ENCODE results near the gene MGAT4B.
"Not testable (repeated sequence)": the region's sequence is repeated elsewhere in the genome, so short reads cannot be mapped to it uniquely, and the experiment has no call there.

The MGAT4B gene

DNA sequence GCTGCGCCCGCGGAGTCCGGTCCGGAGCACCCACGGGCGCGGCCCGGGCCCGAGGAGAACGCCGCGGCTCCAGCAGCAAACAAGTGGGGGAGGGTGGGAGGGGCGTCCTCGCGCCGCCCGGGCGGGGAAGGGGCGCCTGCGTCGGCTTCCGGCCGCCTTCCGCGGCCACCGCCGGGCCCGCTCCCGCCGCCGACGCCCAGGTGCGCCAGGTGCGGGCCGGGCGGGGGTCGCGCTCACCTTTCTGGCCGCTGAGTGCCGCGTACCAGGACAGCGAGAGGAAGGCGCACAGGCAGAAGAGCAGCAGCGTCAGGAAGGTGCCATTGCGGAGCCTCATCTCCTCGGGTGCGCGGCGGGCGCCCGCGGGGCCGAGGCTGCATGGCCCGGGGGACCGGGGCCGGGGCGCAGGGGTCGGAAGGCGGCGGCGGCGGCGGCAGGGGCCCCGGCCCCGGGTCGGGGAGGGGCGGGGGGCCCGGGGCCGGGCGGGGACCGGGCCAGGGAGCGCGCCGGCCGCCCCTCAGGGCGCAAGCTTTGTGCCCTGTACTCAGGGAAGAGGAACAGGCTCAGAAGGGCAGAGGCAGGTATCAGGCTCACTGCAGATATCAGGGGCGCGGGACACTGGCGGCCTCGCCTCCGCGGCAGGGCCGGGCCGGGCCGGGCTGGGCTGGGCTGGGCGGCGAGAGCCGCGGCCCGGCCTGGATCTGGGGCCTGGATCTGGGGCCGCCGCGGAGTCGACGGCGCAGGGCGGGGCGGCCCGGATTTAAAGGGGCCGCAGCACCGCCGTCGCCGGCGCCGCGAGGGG lies at the start of gene MGAT4B:
Gene MGAT4B (minus strand): TSS at position 617 of the 799 bp plus-strand sequence. CDS start 283 bp downstream, at position 334.
- DNase-seq (ENCODE audit: low read depth in 2 of 2): peak in 1 of 2 donors; percentile 52

DNA sequence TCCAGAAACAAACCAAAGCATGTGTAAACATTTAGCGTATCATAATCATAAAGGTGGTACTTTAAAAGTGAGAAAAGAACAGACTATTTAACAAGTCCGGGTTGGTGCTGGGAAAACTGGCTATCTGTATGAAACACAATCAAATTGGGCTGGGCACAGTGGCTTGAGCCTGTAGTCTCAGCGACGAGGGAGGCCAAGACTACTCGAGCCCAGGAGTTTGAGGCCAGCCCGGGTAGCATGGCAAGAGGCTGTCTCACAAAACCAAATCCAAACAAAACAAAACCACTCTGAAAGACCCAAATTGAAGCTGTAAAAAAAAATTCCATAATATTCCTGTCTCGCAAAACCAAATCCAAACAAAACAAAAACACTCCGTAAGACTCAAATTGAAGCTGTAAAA lies 47.7 kb upstream of the MGAT4B start:
- no peak for DNase-seq (ENCODE audit: low read depth in 2 of 2)

DNA sequence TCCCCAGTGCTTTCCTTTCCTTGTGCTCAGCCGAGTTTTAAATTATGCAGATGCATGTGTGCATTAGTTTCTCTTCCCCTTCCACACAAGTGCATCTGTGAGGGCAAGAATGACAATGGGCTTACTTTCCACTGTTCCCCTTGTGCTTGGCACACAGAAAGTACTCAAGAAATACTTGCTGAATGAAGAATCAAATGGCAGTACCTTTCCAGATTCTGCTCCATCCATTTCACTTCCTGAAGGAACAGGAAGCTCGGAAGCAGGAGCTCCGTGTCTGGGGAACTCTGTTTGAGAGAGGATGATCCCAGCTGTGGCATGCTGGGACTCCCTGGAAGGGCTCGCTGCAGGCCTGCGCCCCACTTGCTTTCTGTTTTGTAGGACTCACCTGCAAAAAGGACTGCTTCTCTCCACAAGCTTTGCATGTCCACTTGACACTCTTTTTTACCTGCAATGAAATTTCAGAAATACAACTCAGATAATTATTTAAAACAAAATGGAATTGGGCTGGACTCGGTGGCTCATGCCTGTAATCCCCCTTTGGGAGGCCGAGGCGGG lies 46.4 kb upstream of the MGAT4B start:
- DNase-seq (ENCODE audit: low read depth in 2 of 2): no peak

DNA sequence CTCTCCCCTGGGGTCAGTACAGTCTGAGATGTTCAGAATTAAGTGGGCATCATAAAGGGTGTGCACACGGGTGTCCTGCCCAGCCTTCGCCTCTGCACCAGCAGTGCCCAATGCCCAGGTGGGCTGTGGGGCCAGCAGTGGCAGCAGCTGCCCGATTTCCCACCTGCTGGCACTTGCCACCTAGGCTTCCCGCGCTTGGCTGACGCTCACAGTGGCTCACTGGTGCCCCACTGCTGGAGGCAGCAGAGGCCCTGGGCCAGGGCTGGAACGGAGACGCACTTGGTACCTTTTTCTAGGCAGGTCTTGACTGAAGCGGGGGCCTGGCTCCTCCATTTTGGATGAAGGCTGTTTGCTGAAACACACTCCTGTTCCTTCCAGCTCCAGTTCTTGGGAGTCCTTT lies 35.0 kb upstream of the MGAT4B start:
- no peak for DNase-seq (ENCODE audit: low read depth in 2 of 2)

DNA sequence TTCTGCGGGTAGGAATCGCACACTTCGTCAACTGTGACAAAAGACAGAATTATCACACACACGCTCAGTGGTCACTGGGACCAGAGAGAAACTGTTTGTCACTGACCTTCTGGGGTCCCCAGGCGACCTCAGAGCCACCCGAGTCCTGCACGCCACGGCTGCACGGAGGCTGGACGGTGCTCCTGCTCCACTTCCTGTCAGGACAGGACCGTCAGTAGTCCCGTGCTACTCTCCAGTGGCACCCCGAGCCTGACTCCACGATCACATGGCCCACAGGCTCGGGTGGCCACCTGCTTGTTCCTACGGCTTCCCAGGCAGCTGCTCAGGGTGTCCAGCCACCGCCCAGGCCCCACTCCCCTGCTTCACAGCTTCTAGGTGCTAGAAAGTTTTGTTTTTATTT lies 34.1 kb upstream of the MGAT4B start:
- DNase-seq (ENCODE audit: low read depth in 2 of 2): no peak

DNA sequence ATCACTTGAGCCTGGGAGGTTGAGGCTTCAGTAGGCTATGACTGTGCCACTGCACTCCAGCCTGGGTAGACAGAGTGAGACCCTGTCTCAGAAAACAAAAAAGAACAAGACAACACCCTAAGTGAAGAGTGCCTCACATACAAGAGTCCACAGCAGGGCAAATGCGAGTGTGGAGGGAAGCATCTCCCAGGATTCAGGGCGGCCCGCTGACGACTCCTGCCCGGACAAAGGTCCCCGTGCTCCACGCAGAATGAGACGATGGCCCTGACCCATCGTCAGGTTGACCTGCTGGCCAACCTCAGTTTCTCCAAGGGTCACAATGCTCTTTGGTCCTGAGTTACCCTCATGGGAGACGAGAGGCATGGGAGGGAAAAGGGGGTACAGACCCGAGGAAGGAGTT lies 33.7 kb upstream of the MGAT4B start:
- DNase-seq (ENCODE audit: low read depth in 2 of 2): no peak

DNA sequence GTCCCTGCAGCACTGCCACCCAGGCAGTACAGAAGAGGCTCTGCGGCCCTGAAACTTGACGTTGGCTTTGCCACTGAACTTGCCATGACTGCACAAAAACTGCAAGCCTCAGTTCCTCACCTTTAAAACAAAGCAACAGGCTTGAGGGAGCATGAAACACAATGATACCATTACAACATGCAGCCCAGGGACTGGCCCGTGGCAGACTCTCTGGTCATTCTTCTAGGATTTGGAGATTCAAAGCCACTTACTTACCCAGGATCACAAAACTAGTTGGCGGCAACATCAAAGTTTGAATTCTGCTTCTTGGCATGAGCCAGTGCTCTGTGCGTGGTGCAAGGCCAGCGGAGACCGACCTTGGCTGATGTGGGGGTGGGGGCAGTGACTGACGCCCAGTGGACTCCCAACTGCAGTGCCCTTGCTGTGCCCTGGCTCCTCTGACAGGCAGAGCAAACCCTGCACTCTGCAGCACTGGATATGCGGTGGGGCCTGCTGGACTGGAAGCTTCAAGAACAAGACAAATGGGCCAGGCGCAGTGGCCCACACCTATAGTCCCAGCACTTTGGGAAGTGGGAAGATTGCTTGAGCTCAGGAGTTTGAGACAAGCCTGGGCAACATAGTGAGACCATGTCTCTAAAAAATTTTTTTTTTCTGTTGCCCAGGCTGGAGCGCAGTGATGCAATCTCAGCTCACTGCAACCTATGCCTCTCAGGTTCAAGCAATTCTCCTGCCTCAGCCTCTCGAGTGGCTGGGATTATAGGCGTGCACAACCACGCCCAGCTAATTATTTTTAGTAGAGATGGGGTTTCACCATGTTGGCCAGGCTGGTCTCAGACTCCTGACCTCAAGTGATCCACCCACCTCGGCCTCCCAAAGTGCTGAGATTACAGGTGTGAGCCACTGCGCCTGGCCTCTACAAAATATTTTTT lies 32.9 kb upstream of the MGAT4B start:
- DNase-seq (ENCODE audit: low read depth in 2 of 2): no peak

DNA sequence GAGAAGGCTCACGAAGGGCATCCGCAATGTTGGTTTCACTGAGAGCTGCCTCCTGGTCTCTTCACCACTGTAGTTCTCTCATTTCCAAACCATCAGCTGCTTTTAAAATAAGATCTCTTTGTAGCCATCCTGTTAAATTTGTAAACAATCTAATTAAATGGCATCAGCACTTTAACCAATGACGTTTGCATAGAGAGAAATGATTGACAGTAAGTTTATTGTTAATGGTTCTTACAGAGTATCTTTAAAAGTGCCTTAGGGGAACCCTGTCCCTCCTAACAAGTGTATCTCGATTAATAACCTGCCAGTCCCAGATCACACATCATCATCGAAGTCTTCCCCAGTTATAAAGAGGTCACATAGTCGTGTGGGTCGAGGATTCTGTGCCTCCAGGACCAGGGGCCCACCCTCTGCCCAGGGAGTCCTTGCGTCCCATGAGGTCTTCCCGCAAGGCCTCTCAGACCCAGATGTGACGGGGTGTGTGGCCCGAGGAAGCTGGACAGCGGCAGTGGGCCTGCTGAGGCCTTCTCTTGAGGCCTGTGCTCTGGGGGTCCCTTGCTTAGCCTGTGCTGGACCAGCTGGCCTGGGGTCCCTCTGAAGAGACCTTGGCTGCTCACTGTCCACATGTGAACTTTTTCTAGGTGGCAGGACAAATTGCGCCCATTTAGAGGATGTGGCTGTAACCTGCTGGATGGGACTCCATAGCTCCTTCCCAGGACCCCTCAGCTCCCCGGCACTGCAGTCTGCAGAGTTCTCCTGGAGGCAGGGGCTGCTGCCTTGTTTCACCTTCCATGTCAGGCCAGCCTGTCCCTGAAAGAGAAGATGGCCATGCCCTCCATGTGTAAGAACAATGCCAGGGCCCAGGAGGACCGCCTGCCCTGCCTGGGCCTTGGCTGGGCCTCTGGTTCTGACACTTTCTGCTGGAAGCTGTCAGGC lies 30.7 kb upstream of the MGAT4B start:
- DNase-seq (ENCODE audit: low read depth in 2 of 2): no peak

DNA sequence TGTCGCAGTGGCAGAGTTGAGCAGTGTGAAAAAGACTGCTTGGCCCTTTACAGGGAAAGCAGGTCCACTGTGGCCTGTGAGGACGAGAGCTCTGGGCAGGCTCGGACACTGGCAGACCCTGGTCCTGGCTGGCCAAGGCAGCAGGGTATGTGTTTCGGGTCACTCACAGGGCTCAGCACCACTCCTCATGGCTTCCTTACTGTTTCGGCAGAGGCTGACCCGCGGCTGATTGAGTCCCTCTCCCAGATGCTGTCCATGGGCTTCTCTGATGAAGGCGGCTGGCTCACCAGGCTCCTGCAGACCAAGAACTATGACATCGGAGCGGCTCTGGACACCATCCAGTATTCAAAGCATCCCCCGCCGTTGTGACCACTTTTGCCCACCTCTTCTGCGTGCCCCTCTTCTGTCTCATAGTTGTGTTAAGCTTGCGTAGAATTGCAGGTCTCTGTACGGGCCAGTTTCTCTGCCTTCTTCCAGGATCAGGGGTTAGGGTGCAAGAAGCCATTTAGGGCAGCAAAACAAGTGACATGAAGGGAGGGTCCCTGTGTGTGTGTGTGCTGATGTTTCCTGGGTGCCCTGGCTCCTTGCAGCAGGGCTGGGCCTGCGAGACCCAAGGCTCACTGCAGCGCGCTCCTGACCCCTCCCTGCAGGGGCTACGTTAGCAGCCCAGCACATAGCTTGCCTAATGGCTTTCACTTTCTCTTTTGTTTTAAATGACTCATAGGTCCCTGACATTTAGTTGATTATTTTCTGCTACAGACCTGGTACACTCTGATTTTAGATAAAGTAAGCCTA lies 29.8 kb upstream of the MGAT4B start:
- peak; percentile 23 to 31 for DNase-seq (ENCODE audit: low read depth in 2 of 2)

DNA sequence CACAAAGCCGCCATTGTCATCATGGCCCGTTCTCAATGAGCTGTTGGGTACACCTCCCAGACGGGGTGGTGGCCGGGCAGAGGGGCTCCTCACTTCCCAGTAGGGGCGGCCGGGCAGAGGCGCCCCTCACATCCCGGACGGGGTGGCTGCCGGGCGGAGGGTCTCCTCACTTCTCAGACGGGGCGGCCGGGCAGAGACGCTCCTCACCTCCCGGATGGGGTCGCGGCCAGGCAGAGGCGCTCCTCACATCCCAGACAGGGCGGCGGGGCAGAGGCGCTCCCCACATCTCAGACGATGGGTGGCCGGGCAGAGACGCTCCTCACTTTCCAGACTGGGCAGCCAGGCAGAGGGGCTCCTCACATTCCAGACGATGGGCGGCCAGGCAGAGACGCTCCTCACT lies 28.2 kb upstream of the MGAT4B start:
- DNase-seq (ENCODE audit: low read depth in 2 of 2): not testable (repeated sequence)

DNA sequence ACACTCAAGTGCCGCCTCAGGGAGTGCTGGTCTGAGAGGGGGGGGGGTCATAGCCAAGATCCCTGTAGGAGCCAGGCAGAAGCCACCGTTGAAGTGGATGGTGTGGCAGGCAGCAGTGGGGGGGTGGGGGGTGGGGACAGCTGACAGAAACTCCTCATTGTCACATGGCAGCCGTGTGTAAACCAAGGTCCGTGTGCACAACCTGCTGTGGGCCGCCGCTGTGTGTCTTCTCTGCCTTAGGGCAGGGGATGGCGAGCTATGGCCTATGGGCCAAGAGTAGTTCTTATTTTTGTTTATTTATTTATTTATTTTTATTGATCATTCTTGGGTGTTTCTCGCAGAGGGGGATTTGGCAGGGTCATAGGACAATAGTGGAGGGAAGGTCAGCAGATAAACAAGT lies 27.5 kb upstream of the MGAT4B start:
- DNase-seq (ENCODE audit: low read depth in 2 of 2): no peak

DNA sequence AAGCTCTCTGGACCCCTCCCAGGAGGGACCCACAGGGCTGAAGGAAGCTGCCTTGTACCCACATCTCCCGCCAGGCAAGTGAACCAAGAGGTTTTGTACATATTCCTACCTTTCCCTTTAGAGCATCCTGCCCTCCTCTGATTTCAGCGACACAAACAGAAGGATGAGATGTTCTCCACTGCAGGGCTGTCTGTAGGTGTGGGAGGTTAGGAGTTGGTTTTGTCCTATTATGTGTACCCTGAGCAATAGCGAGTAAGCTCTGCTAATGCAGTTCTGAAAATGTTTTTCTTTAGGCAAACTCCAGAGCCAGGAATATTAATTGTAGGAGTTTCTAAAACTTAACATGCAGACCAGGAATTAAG lies 27.0 kb upstream of the MGAT4B start:
- DNase-seq (ENCODE audit: low read depth in 2 of 2): no peak

DNA sequence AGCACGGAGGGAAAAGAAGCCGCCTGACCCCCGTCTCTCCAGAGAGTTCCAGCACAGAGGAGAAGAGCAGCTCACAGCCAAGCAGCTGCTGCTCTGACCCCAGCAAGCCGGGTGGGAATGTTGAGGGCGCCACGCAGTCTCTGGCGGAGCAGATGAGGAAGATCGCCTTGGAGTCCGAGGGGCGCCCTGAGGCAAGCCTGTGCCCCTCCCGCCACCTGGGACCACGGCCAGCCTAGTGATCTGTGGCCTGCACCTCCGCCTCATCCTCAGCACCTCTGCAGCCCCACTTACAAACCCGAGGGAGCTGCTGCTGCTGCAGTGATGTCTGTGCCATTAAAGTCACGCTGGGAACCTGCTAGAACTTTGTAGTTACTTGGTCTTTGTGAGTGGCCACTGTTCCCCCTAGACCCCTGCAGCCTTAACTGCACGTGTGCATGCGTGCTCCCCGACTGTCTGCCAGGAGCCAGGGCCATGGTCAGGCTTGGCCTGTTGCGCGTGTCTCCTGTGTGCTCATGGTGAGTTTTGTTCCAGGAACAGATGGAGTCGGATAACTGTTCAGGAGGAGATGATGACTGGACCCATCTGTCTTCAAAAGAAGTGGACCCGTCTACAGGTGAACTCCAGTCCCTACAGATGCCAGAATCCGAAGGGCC lies 26.5 kb upstream of the MGAT4B start:
- DNase-seq (ENCODE audit: low read depth in 2 of 2): no peak

DNA sequence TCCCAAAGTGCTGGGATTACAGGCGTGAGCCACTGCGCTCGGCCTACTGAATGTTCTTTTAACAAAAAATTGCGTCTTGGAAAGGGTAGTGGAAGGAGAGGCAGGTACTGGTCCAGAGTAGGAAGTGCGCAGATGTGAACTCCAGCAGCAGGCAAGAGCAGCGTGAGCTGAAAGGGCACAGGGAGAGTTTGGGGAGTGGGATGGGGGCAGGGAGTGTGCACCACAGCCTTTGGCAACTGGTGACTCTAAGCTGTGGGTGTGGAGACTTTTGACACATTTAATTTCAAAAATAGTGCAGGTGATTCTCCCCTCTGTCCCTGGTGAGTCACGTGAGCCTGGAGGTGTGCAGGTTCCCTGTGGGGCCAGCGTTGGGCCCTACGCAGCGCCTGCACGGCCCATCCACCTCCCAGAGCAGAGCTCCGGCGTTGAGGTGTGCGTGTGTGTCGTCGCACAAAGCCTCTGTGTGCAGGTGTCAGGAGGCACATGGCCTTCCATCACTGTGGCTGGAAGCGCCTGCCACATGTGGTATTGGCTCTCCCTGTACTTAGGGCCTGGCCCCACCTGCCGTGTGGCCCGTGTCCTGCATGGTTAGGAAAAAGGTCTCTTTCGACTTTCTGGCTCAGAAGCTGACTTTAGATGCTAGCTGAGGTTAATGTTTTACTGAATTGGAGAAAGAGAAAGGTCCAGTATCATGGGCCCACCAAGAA lies 25.5 kb upstream of the MGAT4B start:
- DNase-seq (ENCODE audit: low read depth in 2 of 2): no peak

DNA sequence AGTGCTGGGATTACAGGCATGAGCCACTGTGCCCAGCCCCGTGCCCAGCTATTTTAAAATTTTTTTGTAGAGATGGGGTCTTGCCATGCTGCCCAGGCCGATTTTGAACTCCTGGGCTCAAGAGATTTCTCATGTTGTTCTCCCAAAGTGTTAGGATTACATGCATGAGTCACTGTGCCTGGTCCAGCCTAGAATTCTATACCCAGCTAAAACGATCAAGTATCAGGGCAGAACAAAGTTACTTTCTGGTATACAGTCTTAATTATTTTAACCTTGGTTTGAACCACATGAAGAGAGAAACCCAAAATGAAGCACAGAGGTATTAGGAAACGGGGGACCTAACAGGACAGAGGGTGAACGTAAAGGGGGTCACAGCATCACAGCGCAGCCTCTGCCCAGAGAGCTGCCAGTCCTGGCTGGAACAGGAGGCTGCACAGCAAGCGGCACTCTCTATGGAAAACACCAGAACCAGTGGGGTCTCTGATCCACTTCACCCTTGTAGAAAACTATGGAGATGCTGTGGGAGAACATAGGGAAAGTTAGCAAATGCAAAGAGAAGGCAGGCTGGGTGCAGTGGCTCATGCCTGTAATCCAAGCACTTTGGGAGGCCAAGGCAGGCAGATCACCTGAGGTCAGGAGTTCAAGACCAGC lies 24.3 kb upstream of the MGAT4B start:
- no peak for DNase-seq (ENCODE audit: low read depth in 2 of 2)

DNA sequence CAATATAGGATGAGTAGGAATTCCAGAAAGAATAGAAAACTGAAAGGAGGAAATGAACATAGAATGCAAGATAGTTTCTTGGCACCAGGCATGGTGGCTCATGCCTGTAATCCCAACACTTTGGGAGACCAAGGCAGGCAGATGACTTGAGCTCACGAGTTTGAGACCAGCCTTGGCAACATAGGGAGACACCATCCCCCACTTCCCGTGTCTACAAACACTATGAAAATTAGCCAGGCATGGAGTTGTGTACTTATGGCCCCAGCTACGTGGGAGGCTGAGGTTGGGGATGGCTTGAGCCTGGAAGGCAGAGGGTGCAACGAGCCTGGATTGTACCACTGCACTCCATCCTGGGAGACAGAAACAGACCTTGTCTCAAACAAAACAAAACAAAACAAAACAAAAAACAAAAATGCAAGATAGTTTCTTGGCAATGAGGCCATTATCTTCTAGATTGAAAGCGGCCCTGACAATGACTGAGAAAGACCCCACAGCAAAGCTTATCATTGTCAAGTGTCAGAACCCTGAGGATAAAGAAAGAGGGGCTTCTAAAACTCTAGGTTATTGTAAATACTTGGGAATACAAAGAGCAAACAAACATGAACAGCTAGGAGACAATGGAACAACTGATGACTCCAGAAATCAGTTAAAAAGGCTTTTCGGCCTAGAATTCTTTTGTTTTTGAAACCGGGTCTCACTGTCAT lies 23.2 kb upstream of the MGAT4B start:
- no peak for DNase-seq (ENCODE audit: low read depth in 2 of 2)

DNA sequence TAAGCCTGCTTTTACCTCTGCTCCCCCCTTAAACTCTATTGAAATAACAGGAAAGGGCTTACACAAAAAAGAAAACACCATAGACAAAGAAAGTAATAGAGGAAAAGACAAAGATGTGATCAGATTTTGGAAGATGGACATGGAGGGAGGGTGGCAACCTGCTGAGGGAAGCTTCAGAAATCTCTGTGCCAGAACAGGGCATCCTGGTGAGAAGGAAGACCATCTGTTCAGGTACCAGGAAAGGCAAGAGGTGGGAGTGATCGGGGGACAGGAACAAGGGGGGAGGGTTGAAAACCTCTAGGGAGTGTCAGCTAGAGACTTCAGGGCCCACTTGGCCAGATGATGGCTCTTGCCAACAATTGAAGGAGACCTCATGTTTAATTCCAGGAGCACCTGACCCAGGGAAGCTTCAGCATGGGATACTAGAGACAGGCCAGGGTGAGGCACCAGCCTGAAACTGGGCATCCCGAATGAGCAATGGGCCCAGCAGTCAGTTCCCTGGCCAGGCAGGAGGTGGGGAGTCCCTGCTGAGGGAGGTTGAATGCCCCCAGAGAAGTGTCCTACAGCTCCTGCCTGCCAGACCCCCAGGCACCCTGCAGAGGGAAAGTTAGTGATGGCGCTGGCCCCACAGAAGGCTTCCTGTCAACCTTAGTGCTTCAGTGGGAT lies 22.2 kb upstream of the MGAT4B start:
- no peak for DNase-seq (ENCODE audit: low read depth in 2 of 2)

DNA sequence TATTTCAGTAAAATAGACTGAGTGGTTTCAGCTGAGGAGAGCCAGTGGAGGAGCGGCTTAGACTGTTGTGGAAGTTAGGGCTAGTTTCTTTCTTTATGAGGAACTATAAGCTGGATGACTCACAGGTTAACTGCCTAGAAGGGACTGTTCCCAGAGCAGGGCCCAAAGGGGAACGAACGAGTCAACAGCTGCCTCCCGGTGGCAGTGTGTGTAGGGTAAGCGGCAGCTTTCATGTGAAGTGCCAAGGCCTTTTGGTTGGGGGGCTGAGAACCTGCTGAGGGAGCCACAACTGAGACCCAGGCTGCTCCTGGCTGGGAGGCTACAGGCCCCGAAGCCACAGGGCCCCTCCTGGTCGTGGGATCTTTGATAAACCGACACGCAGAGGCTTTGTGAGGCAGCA lies 21.0 kb upstream of the MGAT4B start:
- DNase-seq (ENCODE audit: low read depth in 2 of 2): peak; percentile 56 to 63
